DOHH2 (cell line): ENCODE data around the gene DNAJC15.

Experiments
- H3F3A ChIP-seq: fragments of 200-600 bp; sonication (generic), shearing (Covaris generic); 2 replicates; pipeline ENCODE4 v1.6.0; 2016; ENCODE audit warnings: antibody characterized with exemption, mild to moderate bottlenecking; ENCODE audit not compliant: control insufficient read depth, insufficient read depth
- H3K27ac ChIP-seq: fragments of 200-600 bp; sonication (generic); 2 replicates; pipeline ENCODE4 v1.5.1; 2014; ENCODE audit warnings: low read depth, mild to moderate bottlenecking, low read length, moderate library complexity
- H3K27me3 ChIP-seq: fragments of 200-600 bp; sonication (generic); 2 replicates; pipeline ENCODE4 v1.6.1; 2014; ENCODE audit warnings: mild to moderate bottlenecking, low read length, mixed read lengths; ENCODE audit not compliant: control insufficient read depth
- H3K36me3 ChIP-seq: fragments of 200-600 bp; sonication (generic); 2 replicates; pipeline ENCODE4 v1.6.1; 2014; ENCODE audit warnings: mild to moderate bottlenecking, low read length, moderate library complexity, mixed read lengths; ENCODE audit not compliant: control insufficient read depth
- H3K4me1 ChIP-seq: fragments of 200-600 bp; sonication (generic); 2 replicates; pipeline ENCODE4 v1.6.1; 2014; ENCODE audit warnings: mild to moderate bottlenecking, low read length, mixed read lengths; ENCODE audit not compliant: control insufficient read depth
- H3K4me2 ChIP-seq: fragments of 200-600 bp; sonication (generic); 2 replicates; pipeline ENCODE4 v1.6.0; 2014; ENCODE audit warnings: mild to moderate bottlenecking, low read length, moderate library complexity
- H3K4me3 ChIP-seq: fragments of 200-600 bp; sonication (generic); 2 replicates; pipeline ENCODE4 v1.5.1; 2014; ENCODE audit warnings: mild to moderate bottlenecking, low read length, mixed read lengths
- H3K79me2 ChIP-seq: fragments of 200-600 bp; sonication (generic); 2 replicates; pipeline ENCODE4 v1.6.1; 2014; ENCODE audit warnings: mild to moderate bottlenecking, low read length, mixed read lengths; ENCODE audit not compliant: control insufficient read depth
- H3K9me2 ChIP-seq: fragments of 200-600 bp; sonication (generic); replicated peaks from 2 replicates; pipeline ENCODE4 v1.6.1; 2014; ENCODE audit warnings: mild to moderate bottlenecking, low read length, mixed read lengths; ENCODE audit not compliant: control insufficient read depth
- H3K9me3 ChIP-seq: fragments of 200-600 bp; sonication (generic); 2 replicates; pipeline ENCODE4 v1.6.1; 2014; ENCODE audit warnings: antibody characterized with exemption, low read length, mixed read lengths; ENCODE audit not compliant: control insufficient read depth, insufficient read depth
- H4K20me1 ChIP-seq: fragments of 200-600 bp; sonication (generic); 2 replicates; pipeline ENCODE4 v1.6.0; 2014; ENCODE audit warnings: low read depth, mild to moderate bottlenecking, antibody characterized with exemption, low read length, moderate library complexity; ENCODE audit not compliant: control insufficient read depth, insufficient read depth
- EZH2phosphoT487 ChIP-seq: fragments of 200-600 bp; sonication (generic); IDR thresholded peaks from 2 replicates; pipeline ENCODE4 v1.6.1; 2017; ENCODE audit warnings: borderline replicate concordance, mild to moderate bottlenecking, antibody characterized with exemption, low read length, moderate library complexity, mixed read lengths
- TF ChIP-seq, protein P1 (sequence below): fragments of 200-600 bp; sonication (generic); IDR thresholded peaks from one replicate; pipeline ENCODE4 v1.5.1; 2014; ENCODE audit warnings: antibody characterized with exemption, mild to moderate bottlenecking, low read depth, low read length; ENCODE audit not compliant: poor library complexity, severe bottlenecking

Gene DNAJC15

GRCh38 chr13:43005460-43006236, 17.7 kb upstream of the DNAJC15 start:
- no peak overlapping the region for H3K27ac ChIP-seq
- no peaks in the 10 kb centered on the region for H3K4me1 ChIP-seq

GRCh38 chr13:43006893-43007631, 16.3 kb upstream of the DNAJC15 start:
- H3F3A ChIP-seq: no peaks in the 10 kb centered on the region
- no peaks in the 10 kb centered on the region for H3K9me3 ChIP-seq
- no peaks in the 10 kb centered on the region for H3K79me2 ChIP-seq
- TF ChIP-seq, protein P1, sequence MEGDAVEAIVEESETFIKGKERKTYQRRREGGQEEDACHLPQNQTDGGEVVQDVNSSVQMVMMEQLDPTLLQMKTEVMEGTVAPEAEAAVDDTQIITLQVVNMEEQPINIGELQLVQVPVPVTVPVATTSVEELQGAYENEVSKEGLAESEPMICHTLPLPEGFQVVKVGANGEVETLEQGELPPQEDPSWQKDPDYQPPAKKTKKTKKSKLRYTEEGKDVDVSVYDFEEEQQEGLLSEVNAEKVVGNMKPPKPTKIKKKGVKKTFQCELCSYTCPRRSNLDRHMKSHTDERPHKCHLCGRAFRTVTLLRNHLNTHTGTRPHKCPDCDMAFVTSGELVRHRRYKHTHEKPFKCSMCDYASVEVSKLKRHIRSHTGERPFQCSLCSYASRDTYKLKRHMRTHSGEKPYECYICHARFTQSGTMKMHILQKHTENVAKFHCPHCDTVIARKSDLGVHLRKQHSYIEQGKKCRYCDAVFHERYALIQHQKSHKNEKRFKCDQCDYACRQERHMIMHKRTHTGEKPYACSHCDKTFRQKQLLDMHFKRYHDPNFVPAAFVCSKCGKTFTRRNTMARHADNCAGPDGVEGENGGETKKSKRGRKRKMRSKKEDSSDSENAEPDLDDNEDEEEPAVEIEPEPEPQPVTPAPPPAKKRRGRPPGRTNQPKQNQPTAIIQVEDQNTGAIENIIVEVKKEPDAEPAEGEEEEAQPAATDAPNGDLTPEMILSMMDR: no peak
- TF ChIP-seq EZH2phosphoT487: no peak
- no peak overlapping the region for H3K4me3 ChIP-seq
- no peaks in the 10 kb centered on the region for H3K36me3 ChIP-seq
- no peaks in the 10 kb centered on the region for H3K9me2 ChIP-seq
- no peaks in the 10 kb centered on the region for H3K4me1 ChIP-seq
- no peak overlapping the region for H3K4me2 ChIP-seq
- no peaks in the 10 kb centered on the region for H3K27me3 ChIP-seq
- no peaks in the 10 kb centered on the region for H4K20me1 ChIP-seq
- no peak overlapping the region for H3K27ac ChIP-seq

More at GRCh38 chr13:43005460-43006236, 17.7 kb upstream of the DNAJC15 start:
- no peak for TF ChIP-seq EZH2phosphoT487
- TF ChIP-seq, protein P1: no peak
- H3K79me2 ChIP-seq: no peaks in the 10 kb centered on the region
- H3K27me3 ChIP-seq: no peaks in the 10 kb centered on the region
- no peaks in the 10 kb centered on the region for H4K20me1 ChIP-seq
- no peaks in the 10 kb centered on the region for H3K9me2 ChIP-seq
- no peaks in the 10 kb centered on the region for H3F3A ChIP-seq
- no peak overlapping the region for H3K4me2 ChIP-seq
- H3K9me3 ChIP-seq: no peaks in the 10 kb centered on the region
- no peaks in the 10 kb centered on the region for H3K36me3 ChIP-seq
- H3K4me3 ChIP-seq: no peak overlapping the region

GRCh38 chr13:43008596-43008995, 14.8 kb upstream of the DNAJC15 start:
- Histone ChIP-seq H3K36me3 (no peaks in the 10 kb centered on the region), H3K4me1 (no peaks in the 10 kb centered on the region), H3K4me2 (no peak overlapping the region), H3K9me2 (no peaks in the 10 kb centered on the region), H3K27me3 (no peaks in the 10 kb centered on the region), H3K9me3 (no peaks in the 10 kb centered on the region), H3F3A (no peaks in the 10 kb centered on the region), H4K20me1 (no peaks in the 10 kb centered on the region), H3K79me2 (no peaks in the 10 kb centered on the region), H3K4me3 (no peak overlapping the region), H3K27ac (no peak overlapping the region)
- no peak for TF ChIP-seq EZH2phosphoT487
- TF ChIP-seq, protein P1: no peak
